Fibroblast of peridontal ligament (primary cell): ENCODE results near the gene MMP14.
A peak's percentile ranks its signal among the peaks of the same experiment; 100 is the strongest.
"Not testable (repeated sequence)": the region's sequence is repeated elsewhere in the genome, so short reads cannot be mapped to it uniquely, and the experiment has no call there.

Source experiments
- DNase-seq: peaks from one replicate; pipeline ENCODE4 v3.0.0-alpha.2; 2010; ENCODE audit errors: extremely low read depth

The MMP14 gene

GRCh38 chr14:22841769-22842168, 5.4 kb downstream of the MMP14 start:
- no peak for DNase-seq

- no peak for DNase-seq
Observed at GRCh38 chr14:22842211-22843122, 6.1 kb downstream of the MMP14 start.

- DNase-seq, result no peak
Observed at GRCh38 chr14:22843123-22843925, 6.9 kb downstream of the MMP14 start.

GRCh38 chr14:22844221-22845102, 8.1 kb downstream of the MMP14 start:
- DNase-seq, result no peak

- DNase-seq, result no peak
Observed at GRCh38 chr14:22845103-22845394, 8.7 kb downstream of the MMP14 start.

GRCh38 chr14:22845821-22846625, 9.6 kb downstream of the MMP14 start:
- DNase-seq, result no peak

- no peak for DNase-seq
Observed at GRCh38 chr14:22846811-22847307, 10.5 kb downstream of the MMP14 start.

GRCh38 chr14:22847661-22848341, 11.4 kb downstream of the MMP14 start:
- DNase-seq, result peak; percentile 87

GRCh38 chr14:22848351-22849164, 12.2 kb downstream of the MMP14 start:
- DNase-seq, result peak; percentile 99

- no peak for DNase-seq
Observed at GRCh38 chr14:22849212-22849819, 12.9 kb downstream of the MMP14 start.

GRCh38 chr14:22850944-22851764, 14.8 kb downstream of the MMP14 start:
- DNase-seq, result peak; percentile 98

GRCh38 chr14:22852178-22852577, 15.8 kb downstream of the MMP14 start:
- not testable (repeated sequence) for DNase-seq

- DNase-seq, result no peak
Observed at GRCh38 chr14:22852599-22852939, 16.2 kb downstream of the MMP14 start.

- DNase-seq, result peak; percentile 90
Observed at GRCh38 chr14:22852940-22853767, 16.8 kb downstream of the MMP14 start.

- not testable (repeated sequence) for DNase-seq
Observed at GRCh38 chr14:22854296-22854695, 17.9 kb downstream of the MMP14 start.

- DNase-seq, result no peak
Observed at GRCh38 chr14:22854963-22855724, 18.8 kb downstream of the MMP14 start.

GRCh38 chr14:22856428-22856827, 20.0 kb downstream of the MMP14 start:
- no peak for DNase-seq
